ENCODE measurements around the gene MICU1. TPM values are rescaled to one million over a fixed set of nuclear protein-coding genes. Genes with fewer than 3 reads are reported as not detected.

Gene MICU1
- total RNA-seq, 1 donor from 2014 or later = 37.4 TPM

GRCh38 chr10:72506474-72506873, 119.4 kb downstream of the MICU1 start:
- H3K27me3 ChIP-seq (ENCODE audit: low read depth) = no peaks in the 10 kb centered on the region
- intact Hi-C loops (cut with micrococcal nuclease) = no loop called here
- peaks cover 6% of the 10 kb centered on the region for H3K36me3 ChIP-seq
- no peak overlapping the region for H3K4me3 ChIP-seq
- H3K27ac ChIP-seq (replicated peaks) = no peak overlapping the region
- peaks cover 16% of the 10 kb centered on the region for H3K9me3 ChIP-seq (replicated peaks)
- TF ChIP-seq CTCF (IDR thresholded peaks at IDR 0.05; ENCODE audit: borderline replicate concordance) = no peak
- DNase-seq = no peak
- H3K4me1 ChIP-seq = peaks cover 5% of the 10 kb centered on the region

GRCh38 chr10:72505435-72505834, 120.4 kb downstream of the MICU1 start:
- H3K27me3 ChIP-seq (ENCODE audit: low read depth) = no peaks in the 10 kb centered on the region
- TF ChIP-seq CTCF (IDR thresholded peaks at IDR 0.05; ENCODE audit: borderline replicate concordance) = no peak
- no peak for DNase-seq
- H3K9me3 ChIP-seq (replicated peaks) = peaks cover 16% of the 10 kb centered on the region
- peaks cover 6% of the 10 kb centered on the region for H3K36me3 ChIP-seq
- peaks cover 5% of the 10 kb centered on the region for H3K4me1 ChIP-seq
- H3K27ac ChIP-seq (replicated peaks) = no peak overlapping the region
- intact Hi-C loops (cut with micrococcal nuclease) = no loop called here
- H3K4me3 ChIP-seq = no peak overlapping the region

GRCh38 chr10:72503694-72504438, 122.0 kb downstream of the MICU1 start:
- DNase-seq = no peak
- no peak overlapping the region for H3K27ac ChIP-seq (replicated peaks)
- peaks cover 5% of the 10 kb centered on the region for H3K4me1 ChIP-seq
- peaks cover 6% of the 10 kb centered on the region for H3K36me3 ChIP-seq
- peaks cover 16% of the 10 kb centered on the region for H3K9me3 ChIP-seq (replicated peaks)
- no peak for TF ChIP-seq CTCF (IDR thresholded peaks at IDR 0.05; ENCODE audit: borderline replicate concordance)
- intact Hi-C loops (cut with micrococcal nuclease) = no loop called here
- no peak overlapping the region for H3K4me3 ChIP-seq
- no peaks in the 10 kb centered on the region for H3K27me3 ChIP-seq (ENCODE audit: low read depth)

GRCh38 chr10:72503241-72503640, 122.6 kb downstream of the MICU1 start:
- TF ChIP-seq CTCF (IDR thresholded peaks at IDR 0.05; ENCODE audit: borderline replicate concordance) = no peak
- no peak for DNase-seq
- no peak overlapping the region for H3K4me3 ChIP-seq
- intact Hi-C loops (cut with micrococcal nuclease) = no loop called here
- H3K9me3 ChIP-seq (replicated peaks) = peaks cover 16% of the 10 kb centered on the region
- no peak overlapping the region for H3K27ac ChIP-seq (replicated peaks)
- peaks cover 6% of the 10 kb centered on the region for H3K36me3 ChIP-seq
- H3K27me3 ChIP-seq (ENCODE audit: low read depth) = no peaks in the 10 kb centered on the region
- peaks cover 5% of the 10 kb centered on the region for H3K4me1 ChIP-seq

- Histone ChIP-seq H3K4me3 (no peak overlapping the region), H3K36me3 (peaks cover 6% of the 10 kb centered on the region), H3K9me3 (replicated peaks) (peaks cover 16% of the 10 kb centered on the region), H3K27me3 (ENCODE audit: low read depth) (no peaks in the 10 kb centered on the region), H3K27ac (replicated peaks) (no peak overlapping the region), H3K4me1 (peaks cover 5% of the 10 kb centered on the region)
- no peak for TF ChIP-seq CTCF (IDR thresholded peaks at IDR 0.05; ENCODE audit: borderline replicate concordance)
- intact Hi-C loops (cut with micrococcal nuclease) = no loop called here
- no peak for DNase-seq
These were observed 123.3 kb downstream of the MICU1 start for GRCh38 chr10:72502581-72502980.
